GM21423 (cell line): Measurements from ENCODE around the gene WNT7B.

Experiments
- ATAC-seq: cut with Tn5 transposase; IDR thresholded peaks from one replicate; pipeline ENCODE4 v1.9.1; 2021; ENCODE audit warnings: mild to moderate bottlenecking, moderate library complexity; ENCODE audit not compliant: unreplicated experiment

WNT7B gene

GRCh38 chr22:45933506-45934167, 43.3 kb downstream of the WNT7B start:
- ATAC-seq, result no peak

- no peak for ATAC-seq
Observed at GRCh38 chr22:45932071-45932470, 44.9 kb downstream of the WNT7B start.

- ATAC-seq, result no peak
Observed at GRCh38 chr22:45931042-45931441, 45.9 kb downstream of the WNT7B start.

- ATAC-seq, result no peak
Observed at GRCh38 chr22:45930324-45930723, 46.6 kb downstream of the WNT7B start.

GRCh38 chr22:45929649-45930048, 47.3 kb downstream of the WNT7B start:
- no peak for ATAC-seq

- no peak for ATAC-seq
Observed at GRCh38 chr22:45928726-45929368, 48.1 kb downstream of the WNT7B start.

- ATAC-seq, result no peak
Observed at GRCh38 chr22:45927059-45927458, 49.9 kb downstream of the WNT7B start.

GRCh38 chr22:45926433-45926832, 50.5 kb downstream of the WNT7B start:
- no peak for ATAC-seq

GRCh38 chr22:45925811-45926351, 51.1 kb downstream of the WNT7B start:
- no peak for ATAC-seq

- no peak for ATAC-seq
Observed at GRCh38 chr22:45923835-45924234, 53.1 kb downstream of the WNT7B start.

GRCh38 chr22:45923212-45923611, 53.8 kb downstream of the WNT7B start:
- ATAC-seq, result no peak

- ATAC-seq, result no peak
Observed at GRCh38 chr22:45922661-45923060, 54.3 kb downstream of the WNT7B start.

- ATAC-seq, result no peak
Observed at GRCh38 chr22:45922256-45922655, 54.7 kb downstream of the WNT7B start.

GRCh38 chr22:45919504-45920286, 57.3 kb downstream of the WNT7B start:
- no peak for ATAC-seq

GRCh38 chr22:45918459-45919370, 58.2 kb downstream of the WNT7B start:
- ATAC-seq, result no peak

GRCh38 chr22:45917700-45918458, 59.1 kb downstream of the WNT7B start:
- ATAC-seq, result no peak

GRCh38 chr22:45917146-45917545, 59.8 kb downstream of the WNT7B start:
- ATAC-seq, result no peak

- no peak for ATAC-seq
Observed at GRCh38 chr22:45916515-45916914, 60.4 kb downstream of the WNT7B start.

- ATAC-seq, result no peak
Observed at GRCh38 chr22:45915841-45916240, 61.1 kb downstream of the WNT7B start.

- ATAC-seq, result no peak
Observed at GRCh38 chr22:45915151-45915550, 61.8 kb downstream of the WNT7B start.
